Lower leg skin (tissue), 4 donors: ENCODE measurements around the gene DMAC1. TPM values are rescaled to one million over a fixed set of nuclear protein-coding genes. Genes with fewer than 3 reads are reported as not detected.

Source experiments
- DNase-seq, 2 donors: peaks; one replicate each; pipeline ENCODE4 v3.0.0-alpha.2; 2019; ENCODE audit warnings: low spot score in 2 of 2
- H3K4me3 ChIP-seq: fragments of 200-600 bp; sonication (generic); 2 replicates; pipeline ENCODE4 v1.5.1; 2017; ENCODE audit warnings: mild to moderate bottlenecking, low read depth; ENCODE audit not compliant: poor library complexity, severe bottlenecking
- CTCF ChIP-seq, 3 donors: fragments of 450-650 bp; IDR thresholded peaks; one replicate each; pipeline ENCODE4 v1.5.1; 2016; ENCODE audit warnings: antibody characterized with exemption in 3 of 3, mild to moderate bottlenecking in 3 of 3, moderate library complexity in 2 of 3
- POLR2A ChIP-seq, 2 donors: fragments of 450-650 bp; IDR thresholded peaks; one replicate each; pipeline ENCODE4 v1.6.1; 2016 to 2017; ENCODE audit warnings: antibody characterized with exemption in 2 of 2, mild to moderate bottlenecking in 1 of 2, moderate library complexity in 1 of 2
- WGBS, 2 donors: methylation state at CpG; one replicate each; pipeline ENCODE4 v1.1.5; 2018; 5-methylcytosine and 5-hydroxymethylcytosine counted together
- intact Hi-C: fragments of 100-400 bp; cut with DNase I; formaldehyde crosslinking; loops from one replicate; pipeline ENCODE4 v1.15.0; 2023; ENCODE audit warnings: low total_unique reads
- total RNA-seq, 4 donors: library from RNA; depleted of rRNA; stranded (reverse); fragments of >200 nt; gene quantifications; one replicate each; pipeline ENCODE4 v1.1.0, GENCODE V29; 2016

The DMAC1 gene
- total RNA-seq, 4 donors from 2014 or later, result 9.2 to 12.3 (median 11.1) TPM

GRCh38 chr9:7816021-7816420 lies 16.4 kb upstream of the DMAC1 start:
- intact Hi-C loops, result no loop called here
- WGBS, 2 donors, result 63 to 74% methylated on average over 2 of the region's 2 CpGs
- H3K4me3 ChIP-seq, result no peak overlapping the region
- DNase-seq, result no peak
- TF ChIP-seq POLR2A (IDR thresholded peaks at IDR 0.05), result no peak
- TF ChIP-seq CTCF (IDR thresholded peaks at IDR 0.05), result no peak

DNA sequence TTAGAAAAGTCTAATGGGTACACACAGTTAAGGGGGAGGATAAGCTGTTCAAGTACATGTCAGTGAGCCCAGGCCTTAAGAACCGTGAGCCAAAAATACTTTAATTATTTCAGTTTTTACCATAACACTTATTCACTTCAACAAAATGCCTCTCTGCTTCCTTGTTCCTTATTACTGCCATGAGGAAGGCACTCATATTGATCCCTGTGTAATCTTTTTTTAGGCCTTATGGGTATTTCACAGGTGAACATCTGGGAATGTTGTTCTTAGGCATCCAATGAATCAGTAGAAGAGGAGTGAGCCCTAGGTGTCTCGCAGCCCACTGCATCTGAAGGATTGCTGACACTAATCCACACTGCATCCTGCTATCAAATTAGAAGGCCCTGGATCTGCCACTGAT lies 13.5 kb upstream of the DMAC1 start:
- TF ChIP-seq POLR2A (IDR thresholded peaks at IDR 0.05) (no peak), CTCF (IDR thresholded peaks at IDR 0.05) (no peak)
- no peak for DNase-seq
- 90% methylated on average over 2 of the region's 2 CpGs for WGBS, 2 donors

GRCh38 chr9:7811677-7812076 lies 12.1 kb upstream of the DMAC1 start:
- no peak for DNase-seq
- intact Hi-C loops, result no loop called here
- TF ChIP-seq CTCF (IDR thresholded peaks at IDR 0.05) (no peak), POLR2A (IDR thresholded peaks at IDR 0.05) (no peak)
- WGBS, 2 donors, result 44 to 50% methylated on average over 3 of the region's 3 CpGs
- H3K4me3 ChIP-seq, result no peak overlapping the region

More for the DNA sequence above, 13.5 kb upstream of the DMAC1 start:
- H3K4me3 ChIP-seq, result no peak overlapping the region
- intact Hi-C loops, result no loop called here

- intact Hi-C loops, result no loop called here
- DNase-seq, result no peak
- H3K4me3 ChIP-seq, result no peak overlapping the region
- TF ChIP-seq CTCF (IDR thresholded peaks at IDR 0.05) (no peak), POLR2A (IDR thresholded peaks at IDR 0.05) (no peak)
Measured at GRCh38 chr9:7802666-7803065, 3.1 kb upstream of the DMAC1 start.

GRCh38 chr9:7799944-7800285 lies 337 bp upstream of the DMAC1 start:
- TF ChIP-seq POLR2A (IDR thresholded peaks at IDR 0.05) (no peak), CTCF (IDR thresholded peaks at IDR 0.05) (no peak)
- DNase-seq, result no peak
- intact Hi-C loops, result no loop called here
- H3K4me3 ChIP-seq, result no peak overlapping the region
- 29 to 36% methylated on average over 7 of the region's 8 CpGs for WGBS, 2 donors

GRCh38 chr9:7794196-7794595 lies 5.4 kb downstream of the DMAC1 start:
- intact Hi-C loops, result no loop called here
- TF ChIP-seq POLR2A (IDR thresholded peaks at IDR 0.05) (no peak), CTCF (IDR thresholded peaks at IDR 0.05) (no peak)
- DNase-seq, result no peak
- 91 to 94% methylated on average over 3 of the region's 3 CpGs for WGBS, 2 donors
- no peak overlapping the region for H3K4me3 ChIP-seq
